GM12878 (cell line): ENCODE measurements around the gene ARSI. TPM values are rescaled to one million over a fixed set of nuclear protein-coding genes. Genes with fewer than 3 reads are reported as not detected.

Source experiments
- ATAC-seq: fragments of 200-7000 bp; cut with Tn5 transposase; 3 replicates; pipeline ENCODE4 v1.9.1; 2020; ENCODE audit warnings: mild to moderate bottlenecking, moderate library complexity
- BruUV-seq: library from RNA; stranded (reverse); fragments of 400-500 nt; replicated peaks from 2 replicates; lab custom pipeline; 2021; lab: Mats Ljungman, UMichigan
- CTCF ChIA-PET: fragments of 300-600 bp; sonication (Branson Sonifier 250); formaldehyde crosslinking; extraction: SDS; loops from one replicate; lab custom pipeline; 2021; ENCODE audit warnings: inconsistent platforms; lab: Yijun Ruan, JAX
- POLR2A ChIA-PET: fragments of 350-600 bp; formaldehyde crosslinking; extraction: SDS; loops from one replicate; lab custom pipeline; 2021; ENCODE audit warnings: inconsistent platforms; lab: Charles Lee
- RAD21 ChIA-PET: fragments of 300-600 bp; sonication (Branson Sonifier 250); formaldehyde crosslinking; loops from one replicate; lab custom pipeline; 2023; ENCODE audit warnings: antibody characterized with exemption; ENCODE audit not compliant: unreplicated experiment; lab: Charles Lee
- SMC1A ChIA-PET: fragments of 300-600 bp; sonication (Branson Sonifier 250); formaldehyde crosslinking; loops from one replicate; lab custom pipeline; 2023; ENCODE audit not compliant: unreplicated experiment, uncharacterized antibody; lab: Charles Lee
- DNase-seq: peaks from one replicate; pipeline ENCODE4 v3.0.0-alpha.2; 2011; ENCODE audit warnings: low read depth, low spot score
- FAIRE-seq: peaks from 3 replicates; lab custom pipeline; 2011; peaks lifted over from hg19 to GRCh38; lab: Jason Lieb, UNC
- H2AFZ ChIP-seq: 2 replicates; pipeline ENCODE4 v1.6.0; 2011; ENCODE audit warnings: low read depth, low read length, control low read depth; ENCODE audit not compliant: control insufficient read depth
- H3K27ac ChIP-seq: 2 replicates; pipeline ENCODE4 v1.5.1; 2011; ENCODE audit warnings: control low read depth; ENCODE audit not compliant: control insufficient read depth, insufficient read depth
- H3K27me3 ChIP-seq, 2 experiments: replicated peaks in 1 of 2; 2 replicates each; pipeline versions ENCODE4 v1.6.0 to v1.6.1; 2011; ENCODE audit warnings: low read length in 1 of 2; ENCODE audit not compliant: control insufficient read depth in 2 of 2, insufficient read depth in 2 of 2
- H3K36me3 ChIP-seq, 2 experiments: 2 replicates each; pipeline ENCODE4 v1.5.1; 2011; ENCODE audit warnings: low read length in 1 of 2; ENCODE audit not compliant: control insufficient read depth in 2 of 2, insufficient read depth in 2 of 2
- H3K4me1 ChIP-seq: 2 replicates; pipeline ENCODE4 v1.6.1; 2011; ENCODE audit warnings: mild to moderate bottlenecking, low read length, moderate library complexity, mixed read lengths; ENCODE audit not compliant: control insufficient read depth, insufficient read depth
- H3K4me2 ChIP-seq: 2 replicates; pipeline ENCODE4 v1.6.0; 2011; ENCODE audit warnings: control low read depth; ENCODE audit not compliant: control insufficient read depth, insufficient read depth
- H3K4me3 ChIP-seq: fragments of 200-600 bp; sonication (generic); 2 replicates; pipeline ENCODE4 v1.5.1; 2016
- H3K79me2 ChIP-seq: 2 replicates; pipeline ENCODE4 v1.6.0; 2011; ENCODE audit warnings: low read length; ENCODE audit not compliant: control insufficient read depth, insufficient read depth
- H3K9ac ChIP-seq: 2 replicates; pipeline ENCODE4 v1.8.0; 2011; ENCODE audit warnings: low read length, control low read depth, mixed read lengths; ENCODE audit not compliant: control insufficient read depth, insufficient read depth
- H3K9me3 ChIP-seq: replicated peaks from 3 replicates; pipeline ENCODE4 v1.5.1; 2011; ENCODE audit warnings: mild to moderate bottlenecking, low read length; ENCODE audit not compliant: control insufficient read depth, insufficient read depth
- H4K20me1 ChIP-seq: 2 replicates; pipeline ENCODE4 v1.6.0; 2011; ENCODE audit not compliant: control insufficient read depth, insufficient read depth
- ESRRA ChIP-seq: IDR thresholded peaks from 2 replicates; pipeline ENCODE4 v1.6.1; 2012; ENCODE audit warnings: mild to moderate bottlenecking, low read length, improper control_type of control experiment
- FOXK2 ChIP-seq: fragments of 450-650 bp; IDR thresholded peaks from 2 replicates; pipeline ENCODE4 v1.6.1; 2017; ENCODE audit warnings: mild to moderate bottlenecking, moderate library complexity
- POLR2AphosphoS5 ChIP-seq: IDR thresholded peaks from 2 replicates; pipeline ENCODE4 v1.6.1; 2011; ENCODE audit warnings: mild to moderate bottlenecking, low read length, inconsistent platforms
- RAD51 ChIP-seq: fragments of 450-650 bp; IDR thresholded peaks from 2 replicates; pipeline ENCODE4 v1.6.1; 2016; ENCODE audit warnings: moderate library complexity, mild to moderate bottlenecking, inconsistent platforms
- SUZ12 ChIP-seq: fragments of 200-600 bp; sonication (generic); IDR thresholded peaks from one replicate; pipeline ENCODE4 v1.6.1; 2018; ENCODE audit warnings: antibody characterized with exemption, mild to moderate bottlenecking; ENCODE audit not compliant: unreplicated experiment
- WGBS: methylation state at CpG from one replicate; pipeline ENCODE4 v1.1.6; 2016; ENCODE audit warnings: low lambda C conversion rate; ENCODE audit not compliant: insufficient replicate concordance, insufficient coverage; ENCODE audit errors: missing lambda C conversion rate; 5-methylcytosine and 5-hydroxymethylcytosine counted together
- in situ Hi-C: fragments of 300-500 bp; cut with MboI; formaldehyde crosslinking; loops from 9 replicates; pipeline ENCODE4 v1.14.3; 2018; ENCODE audit warnings: mixed read lengths
- intact Hi-C: fragments of 100-400 bp; cut with micrococcal nuclease; formaldehyde crosslinking; loops from one replicate; pipeline ENCODE4 v1.14.2; 2022; ENCODE audit not compliant: unreplicated experiment
- polyA plus RNA-seq, 11 experiments: library from polyadenylated mRNA; depleted of rRNA in 4 of 11; unstranded in 6 of 11; stranded (reverse) in 5 of 11; fragments of >200 nt; fragmentation: Nextera tagmentation in 4 of 11; fragmentation: Illumina TruSeq in 1 of 11; extraction: Ambion mirVana in 4 of 11; extraction: Trizol in 1 of 11; gene quantifications; 1 replicate in 1 of 11; 2 replicates in 10 of 11; pipeline versions ENCODE4 v1.2.1 to v1.2.3, GENCODE V29; 2011 to 2016; ENCODE audit warnings: inconsistent platforms in 2 of 11, missing spikeins in 2 of 11, low read depth in 1 of 11
- total RNA-seq, 4 experiments: library from RNA; depleted of rRNA in 3 of 4; stranded (reverse); fragments of >200 nt in 3 of 4; fragmentation: Illumina TruSeq in 1 of 4; extraction: Trizol in 1 of 4; gene quantifications; 2 replicates each; pipeline versions ENCODE4 v1.2.1 to v1.2.3, GENCODE V29; 2013 to 2021
- TF ChIP-seq, protein P1 (sequence below): fragments of 450-650 bp; formaldehyde crosslinking; IDR thresholded peaks from 2 replicates; pipeline ENCODE4 v1.4.0; 2022; ENCODE audit warnings: mild to moderate bottlenecking, moderate library complexity
- TF ChIP-seq, protein P2 (sequence below): IDR thresholded peaks from 2 replicates; pipeline ENCODE4 v1.6.1; 2011; ENCODE audit warnings: low read depth, low read length, improper control_type of control experiment, borderline replicate concordance
- TF ChIP-seq, protein P3 (sequence below): IDR thresholded peaks from 2 replicates; pipeline ENCODE4 v1.6.1; 2012; ENCODE audit warnings: mild to moderate bottlenecking, low read depth, low read length

ARSI gene
- total and polyA plus RNA-seq, 10 of the 15 experiments (the other 5 are each of a cell fraction or from before 2014, with no cell fraction given) = not detected

DNA sequence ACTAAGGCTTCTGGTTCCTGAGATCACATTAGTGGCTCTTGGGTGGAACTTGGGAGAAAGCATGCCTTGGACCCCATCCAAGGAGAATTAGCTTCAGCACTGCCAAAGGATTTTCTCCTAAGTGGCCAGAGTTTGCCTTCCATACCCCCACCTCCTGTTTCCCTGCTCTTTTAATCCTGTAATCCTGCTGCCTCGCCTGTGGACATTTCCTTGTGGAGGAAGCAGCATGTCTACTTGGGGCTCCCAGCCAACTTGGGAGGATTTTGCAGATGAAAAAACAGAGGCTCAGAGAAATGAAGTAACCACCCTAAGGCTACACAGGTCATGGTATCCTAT lies 1.6 kb downstream of the ARSI start:
- RAD21 ChIA-PET = no interaction called here

More for the DNA sequence above, 1.6 kb downstream of the ARSI start:
- Histone ChIP-seq H3K36me3 (no peaks in the 10 kb centered on the region), H3K27ac (no peak overlapping the region), H3K4me1 (no peaks in the 10 kb centered on the region), H3K79me2 (no peaks in the 10 kb centered on the region), H3K4me2 (no peak overlapping the region), H3K4me3 (no peak overlapping the region), H3K27me3 (peaks cover 0 to 5% of the 10 kb centered on the region in 2 experiments; a peak in 3 of 4 replicates), H2AFZ (no peak overlapping the region), H4K20me1 (no peaks in the 10 kb centered on the region; the same call in 1 of the 2 replicates), H3K9me3 (no peaks in the 10 kb centered on the region), H3K9ac (no peak overlapping the region)
- SMC1A ChIA-PET = interaction anchor here (1.3 kb wide), 1 partner anchor 10 kb away, joined by 3 read pairs; no protein-coding TSS in a partner anchor
- intact Hi-C loops = no loop called here
- no TSS peak for BruUV-seq
- POLR2A ChIA-PET = no interaction called here
- in situ Hi-C loops = no loop called here
- WGBS = 0% methylated on average over 1 of the region's 1 CpG
- TF ChIP-seq, protein P1, sequence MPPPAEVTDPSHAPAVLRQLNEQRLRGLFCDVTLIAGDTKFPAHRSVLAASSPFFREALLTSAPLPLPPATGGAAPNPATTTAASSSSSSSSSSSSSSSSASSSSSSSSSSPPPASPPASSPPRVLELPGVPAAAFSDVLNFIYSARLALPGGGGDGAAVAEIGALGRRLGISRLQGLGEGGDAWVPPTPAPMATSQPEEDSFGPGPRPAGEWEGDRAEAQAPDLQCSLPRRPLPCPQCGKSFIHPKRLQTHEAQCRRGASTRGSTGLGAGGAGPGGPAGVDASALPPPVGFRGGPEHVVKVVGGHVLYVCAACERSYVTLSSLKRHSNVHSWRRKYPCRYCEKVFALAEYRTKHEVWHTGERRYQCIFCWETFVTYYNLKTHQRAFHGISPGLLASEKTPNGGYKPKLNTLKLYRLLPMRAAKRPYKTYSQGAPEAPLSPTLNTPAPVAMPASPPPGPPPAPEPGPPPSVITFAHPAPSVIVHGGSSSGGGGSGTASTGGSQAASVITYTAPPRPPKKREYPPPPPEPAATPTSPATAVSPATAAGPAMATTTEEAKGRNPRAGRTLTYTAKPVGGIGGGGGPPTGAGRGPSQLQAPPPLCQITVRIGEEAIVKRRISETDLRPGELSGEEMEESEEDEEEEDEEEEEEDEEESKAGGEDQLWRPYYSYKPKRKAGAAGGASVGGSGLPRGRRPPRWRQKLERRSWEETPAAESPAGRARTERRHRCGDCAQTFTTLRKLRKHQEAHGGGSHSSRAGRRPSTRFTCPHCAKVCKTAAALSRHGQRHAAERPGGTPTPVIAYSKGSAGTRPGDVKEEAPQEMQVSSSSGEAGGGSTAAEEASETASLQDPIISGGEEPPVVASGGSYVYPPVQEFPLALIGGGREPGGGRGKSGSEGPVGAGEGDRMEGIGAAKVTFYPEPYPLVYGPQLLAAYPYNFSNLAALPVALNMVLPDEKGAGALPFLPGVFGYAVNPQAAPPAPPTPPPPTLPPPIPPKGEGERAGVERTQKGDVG (CRISPR knock-in tag) = no peak
- TF ChIP-seq SUZ12 (no peak), RAD51 (no peak), POLR2AphosphoS5 (no peak), ESRRA (no peak), FOXK2 (no peak)
- TF ChIP-seq, protein P2, sequence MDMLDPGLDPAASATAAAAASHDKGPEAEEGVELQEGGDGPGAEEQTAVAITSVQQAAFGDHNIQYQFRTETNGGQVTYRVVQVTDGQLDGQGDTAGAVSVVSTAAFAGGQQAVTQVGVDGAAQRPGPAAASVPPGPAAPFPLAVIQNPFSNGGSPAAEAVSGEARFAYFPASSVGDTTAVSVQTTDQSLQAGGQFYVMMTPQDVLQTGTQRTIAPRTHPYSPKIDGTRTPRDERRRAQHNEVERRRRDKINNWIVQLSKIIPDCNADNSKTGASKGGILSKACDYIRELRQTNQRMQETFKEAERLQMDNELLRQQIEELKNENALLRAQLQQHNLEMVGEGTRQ = no peak
- TF ChIP-seq, protein P3, sequence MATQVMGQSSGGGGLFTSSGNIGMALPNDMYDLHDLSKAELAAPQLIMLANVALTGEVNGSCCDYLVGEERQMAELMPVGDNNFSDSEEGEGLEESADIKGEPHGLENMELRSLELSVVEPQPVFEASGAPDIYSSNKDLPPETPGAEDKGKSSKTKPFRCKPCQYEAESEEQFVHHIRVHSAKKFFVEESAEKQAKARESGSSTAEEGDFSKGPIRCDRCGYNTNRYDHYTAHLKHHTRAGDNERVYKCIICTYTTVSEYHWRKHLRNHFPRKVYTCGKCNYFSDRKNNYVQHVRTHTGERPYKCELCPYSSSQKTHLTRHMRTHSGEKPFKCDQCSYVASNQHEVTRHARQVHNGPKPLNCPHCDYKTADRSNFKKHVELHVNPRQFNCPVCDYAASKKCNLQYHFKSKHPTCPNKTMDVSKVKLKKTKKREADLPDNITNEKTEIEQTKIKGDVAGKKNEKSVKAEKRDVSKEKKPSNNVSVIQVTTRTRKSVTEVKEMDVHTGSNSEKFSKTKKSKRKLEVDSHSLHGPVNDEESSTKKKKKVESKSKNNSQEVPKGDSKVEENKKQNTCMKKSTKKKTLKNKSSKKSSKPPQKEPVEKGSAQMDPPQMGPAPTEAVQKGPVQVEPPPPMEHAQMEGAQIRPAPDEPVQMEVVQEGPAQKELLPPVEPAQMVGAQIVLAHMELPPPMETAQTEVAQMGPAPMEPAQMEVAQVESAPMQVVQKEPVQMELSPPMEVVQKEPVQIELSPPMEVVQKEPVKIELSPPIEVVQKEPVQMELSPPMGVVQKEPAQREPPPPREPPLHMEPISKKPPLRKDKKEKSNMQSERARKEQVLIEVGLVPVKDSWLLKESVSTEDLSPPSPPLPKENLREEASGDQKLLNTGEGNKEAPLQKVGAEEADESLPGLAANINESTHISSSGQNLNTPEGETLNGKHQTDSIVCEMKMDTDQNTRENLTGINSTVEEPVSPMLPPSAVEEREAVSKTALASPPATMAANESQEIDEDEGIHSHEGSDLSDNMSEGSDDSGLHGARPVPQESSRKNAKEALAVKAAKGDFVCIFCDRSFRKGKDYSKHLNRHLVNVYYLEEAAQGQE = no peak
- FAIRE-seq (no peak), DNase-seq (no peak), ATAC-seq (no peak)
- CTCF ChIA-PET = no interaction called here
